Ishikawa (cell line): ENCODE results near the gene VAPB.

Experiments
- EP300 ChIP-seq: IDR thresholded peaks from 2 replicates; pipeline ENCODE4 v1.6.1; 2012; ENCODE audit warnings: borderline replicate concordance
- TCF12 ChIP-seq: IDR thresholded peaks from 2 replicates; pipeline ENCODE4 v1.6.1; 2012; ENCODE audit warnings: low read depth
- USF1 ChIP-seq: IDR thresholded peaks from 2 replicates; pipeline ENCODE4 v1.6.1; 2012
- YY1 ChIP-seq: IDR thresholded peaks from 2 replicates; pipeline ENCODE4 v1.6.1; 2012; ENCODE audit warnings: low read depth

- no peak for TF ChIP-seq TCF12
- no peak for TF ChIP-seq EP300
- TF ChIP-seq YY1, result no peak
- TF ChIP-seq USF1, result no peak
Observed at GRCh38 chr20:58407966-58408557, 19.0 kb downstream of the VAPB start.
